Muscle of arm (tissue), 12 donors: ENCODE data around the gene LGALS7. TPM values are rescaled to one million over a fixed set of nuclear protein-coding genes. Genes with fewer than 3 reads are reported as not detected.

Source experiments
- DNase-seq: peaks from one replicate; pipeline ENCODE4 v3.0.0-alpha.2; 2013
- polyA plus RNA-seq, 12 donors: library from polyadenylated mRNA; unstranded; fragments of 120-200 nt; gene quantifications; one replicate each; pipeline ENCODE4 v1.2.1, GENCODE V29; 2013; ENCODE audit not compliant: insufficient read length in 12 of 12

The LGALS7 gene
- polyA plus RNA-seq, 12 donors = 0.33 to 8.7 (median 1.0) TPM; not detected in 4

DNA sequence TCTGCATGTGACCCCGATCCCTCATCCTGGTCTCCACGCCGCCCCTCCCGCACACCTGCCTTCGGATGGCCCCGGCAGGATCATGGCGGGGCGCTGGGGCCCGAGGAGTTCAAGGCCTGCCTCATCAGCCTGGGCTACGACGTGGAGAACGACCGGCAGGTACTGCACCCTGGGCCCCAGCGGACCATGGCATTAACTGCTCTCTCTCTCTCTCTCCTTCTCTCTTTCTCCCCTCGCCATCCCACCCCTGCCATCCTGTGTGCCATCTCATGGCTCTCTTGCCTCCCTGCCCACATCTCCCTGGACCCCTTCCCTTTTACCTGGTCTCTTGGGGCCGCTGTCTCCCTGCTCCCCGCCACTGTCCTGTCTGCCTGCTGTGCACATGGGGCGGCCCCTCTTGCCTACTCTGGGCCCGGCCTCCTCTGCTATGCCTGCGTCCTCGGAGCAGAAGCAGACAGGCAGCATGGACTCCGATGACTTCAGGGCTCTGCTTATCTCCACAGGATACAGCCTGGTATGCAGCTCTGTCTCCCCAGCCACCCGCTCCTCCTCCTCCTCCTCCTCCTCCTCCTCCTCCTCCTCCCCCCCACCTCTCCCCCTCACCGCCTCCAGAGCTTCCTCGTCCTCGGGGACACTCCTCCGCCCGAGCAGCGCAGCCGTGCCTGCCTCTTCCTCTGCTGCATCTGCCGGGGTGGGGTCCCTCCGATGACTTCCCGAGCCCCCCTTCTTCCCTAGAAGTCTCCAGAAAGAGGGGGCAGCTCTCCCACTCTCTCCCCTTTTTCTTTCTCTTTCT, 45.3 kb downstream of the LGALS7 start:
- DNase-seq = no peak

DNA sequence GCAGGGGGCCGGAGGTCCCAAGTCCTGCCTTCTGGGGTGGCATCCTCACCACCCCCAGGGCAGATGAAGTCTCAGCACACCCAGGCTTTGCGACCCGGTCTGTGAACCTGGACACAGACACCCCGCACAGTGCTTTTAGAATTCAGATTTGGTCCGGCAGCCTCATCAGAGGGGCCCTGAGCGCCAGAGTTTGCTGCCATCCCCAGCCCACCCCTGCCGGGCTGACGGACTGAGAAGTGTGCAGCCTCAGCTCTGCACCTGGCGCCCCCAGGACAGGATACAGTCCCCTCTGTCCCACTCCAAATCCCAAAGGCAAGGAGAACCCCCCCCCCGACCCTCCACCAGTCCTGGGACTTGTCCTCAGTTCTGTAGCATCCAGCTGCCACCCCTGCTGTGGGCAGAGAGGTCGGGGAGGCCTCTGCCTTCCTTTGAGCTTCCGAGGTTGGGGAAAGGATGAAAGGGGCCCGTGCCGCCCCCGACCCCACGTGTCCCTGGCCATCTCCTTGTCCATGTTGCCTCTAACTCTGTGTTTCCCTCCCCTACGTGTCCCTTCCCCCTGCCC, 45.9 kb downstream of the LGALS7 start:
- DNase-seq = no peak

DNA sequence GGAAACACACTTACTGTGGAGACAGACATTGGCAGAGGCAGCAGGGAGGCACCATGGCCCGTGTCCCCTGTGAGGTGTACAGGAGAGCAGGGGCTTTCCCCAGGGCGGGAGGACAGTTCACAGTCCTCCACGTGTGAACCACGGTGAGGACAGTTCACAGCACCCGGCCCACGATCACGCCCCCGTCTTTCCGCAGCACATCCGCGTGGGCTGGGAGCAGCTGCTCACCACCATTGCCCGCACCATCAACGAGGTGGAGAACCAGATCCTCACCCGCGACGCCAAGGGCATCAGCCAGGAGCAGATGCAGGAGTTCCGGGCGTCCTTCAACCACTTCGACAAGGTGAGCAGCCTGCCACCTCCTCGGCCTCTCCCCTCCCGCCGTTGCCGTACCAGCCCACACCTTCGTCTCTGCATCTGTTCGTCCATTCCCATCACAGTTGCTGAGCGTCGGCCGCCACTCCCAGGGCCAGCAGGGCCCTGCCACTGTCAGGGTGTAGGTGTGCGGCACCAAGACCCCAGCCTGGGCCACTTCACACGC, 46.5 kb downstream of the LGALS7 start:
- DNase-seq = no peak

DNA sequence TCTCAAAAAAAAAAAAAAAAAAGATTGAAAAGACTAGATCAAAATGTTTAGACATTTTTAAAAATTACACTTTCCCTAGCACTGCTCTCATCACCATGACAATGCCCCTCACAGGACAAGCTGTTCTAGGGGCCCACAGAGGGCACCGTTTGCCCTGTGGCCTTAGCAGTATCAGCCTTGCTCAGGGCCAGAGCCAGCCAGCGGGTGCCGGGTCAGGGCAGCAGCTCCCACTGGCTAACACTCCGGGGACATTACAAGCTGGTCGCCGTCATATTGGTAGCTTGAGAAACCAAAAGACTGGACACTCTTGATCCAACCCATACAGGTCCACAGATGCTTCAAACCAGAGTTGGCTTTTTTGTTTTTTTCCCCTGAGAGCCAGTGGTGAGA, 47.0 kb downstream of the LGALS7 start:
- no peak for DNase-seq

GRCh38 chr19:38725469-38726283, 47.6 kb downstream of the LGALS7 start:
- DNase-seq = no peak

DNA sequence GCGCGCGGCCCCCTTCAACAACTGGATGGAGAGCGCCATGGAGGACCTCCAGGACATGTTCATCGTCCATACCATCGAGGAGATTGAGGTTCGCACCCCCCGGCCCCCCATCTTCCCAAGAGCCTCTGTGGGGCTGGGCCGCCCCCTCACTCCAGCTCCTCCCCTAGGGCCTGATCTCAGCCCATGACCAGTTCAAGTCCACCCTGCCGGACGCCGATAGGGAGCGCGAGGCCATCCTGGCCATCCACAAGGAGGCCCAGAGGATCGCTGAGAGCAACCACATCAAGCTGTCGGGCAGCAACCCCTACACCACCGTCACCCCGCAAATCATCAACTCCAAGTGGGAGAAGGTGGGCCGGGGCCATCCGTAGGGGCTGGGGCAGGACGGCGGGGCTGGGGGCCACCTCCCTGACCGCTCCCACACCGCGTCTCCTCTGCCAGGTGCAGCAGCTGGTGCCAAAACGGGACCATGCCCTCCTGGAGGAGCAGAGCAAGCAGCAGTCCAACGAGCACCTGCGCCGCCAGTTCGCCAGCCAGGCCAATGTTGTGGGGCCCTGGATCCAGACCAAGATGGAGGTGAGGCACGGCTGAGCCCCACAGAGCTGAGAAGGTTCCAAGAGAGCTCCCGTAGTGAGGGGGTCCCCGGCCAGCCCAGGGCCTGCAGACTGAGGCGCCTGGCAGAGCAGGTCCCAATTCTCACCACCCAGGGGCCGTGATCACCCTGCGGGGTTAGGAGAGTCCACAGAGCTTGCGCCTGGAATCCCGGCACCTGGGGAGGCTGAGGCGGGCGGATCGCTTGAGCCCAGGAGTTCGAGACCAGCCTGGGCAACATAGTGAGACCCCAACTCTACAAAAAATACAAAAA, 49.1 kb downstream of the LGALS7 start:
- no peak for DNase-seq

- no peak for DNase-seq
These were observed 49.7 kb downstream of the LGALS7 start for GRCh38 chr19:38723606-38723965.

- no peak for DNase-seq
These were observed 50.2 kb downstream of the LGALS7 start for GRCh38 chr19:38722947-38723605.

- peak; percentile 55 for DNase-seq
These were observed 51.1 kb downstream of the LGALS7 start for GRCh38 chr19:38721979-38722773.

- DNase-seq = no peak
These were observed 51.8 kb downstream of the LGALS7 start for GRCh38 chr19:38721496-38721895.

Other genes starting within 250 kb of the LGALS7 start
- gene MAP4K1, start 155.6 kb downstream of the LGALS7 start, polyA plus RNA-seq = 10 to 100 TPM in 5 of 12 donors, 1 to 10 TPM in 5, not detected in 2; 1.8 to 17.8 (median 10.3) TPM
- gene EIF3K, start 154.3 kb downstream of the LGALS7 start, polyA plus RNA-seq = 100 to 1,000 TPM; 195 to 996 (median 338) TPM
- gene ACTN4, start 125.9 kb downstream of the LGALS7 start, polyA plus RNA-seq = 100 to 1,000 TPM; 116 to 322 (median 196) TPM
- gene CAPN12, start 29.0 kb downstream of the LGALS7 start, polyA plus RNA-seq = 1 to 10 TPM in 6 of 12 donors, under 1 TPM in 4, not detected in 2; 0.64 to 5.1 (median 1.3) TPM
- gene LGALS7B, start 15.7 kb upstream of the LGALS7 start, polyA plus RNA-seq = 100 to 1,000 TPM in 1 of 12 donors, 10 to 100 TPM in 2, 1 to 10 TPM in 2, under 1 TPM in 1, not detected in 6; 0.93 to 126 (median 7.2) TPM
- gene LGALS4, start 39.4 kb upstream of the LGALS7 start, polyA plus RNA-seq = 100 to 1,000 TPM in 1 of 12 donors, 1 to 10 TPM in 4, under 1 TPM in 6, not detected in 1; 0.50 to 236 (median 0.88) TPM
- gene ECH1, start 58.3 kb upstream of the LGALS7 start, polyA plus RNA-seq = 100 to 1,000 TPM in 7 of 12 donors, 10 to 100 TPM in 4, not detected in 1; 86.5 to 129 (median 102) TPM
- gene HNRNPL, start 76.5 kb upstream of the LGALS7 start, polyA plus RNA-seq = over 10,000 TPM in 1 of 12 donors, 100 to 1,000 TPM in 11; 251 to 16,091 (median 284) TPM
- 10 to 100 TPM in 3 of 12 donors, 1 to 10 TPM in 8, not detected in 1; 6.4 to 17.9 (median 9.0) TPM for gene RINL, start 104.8 kb upstream of the LGALS7 start, polyA plus RNA-seq
- 100 to 1,000 TPM in 7 of 12 donors, 10 to 100 TPM in 4, not detected in 1; 74.8 to 135 (median 104) TPM for gene SIRT2, start 126.1 kb upstream of the LGALS7 start, polyA plus RNA-seq
- gene NFKBIB, start 126.5 kb upstream of the LGALS7 start, polyA plus RNA-seq = 10 to 100 TPM in 3 of 12 donors, 1 to 10 TPM in 8, not detected in 1; 5.8 to 19.6 (median 7.2) TPM
- gene CCER2, start 138.7 kb upstream of the LGALS7 start, polyA plus RNA-seq = 10 to 100 TPM in 1 of 12 donors, 1 to 10 TPM in 10, not detected in 1; 2.7 to 14.5 (median 4.5) TPM
- 10 to 100 TPM in 11 of 12 donors, not detected in 1; 16.9 to 42.8 (median 26.5) TPM for gene SARS2, start 157.2 kb upstream of the LGALS7 start, polyA plus RNA-seq
- gene MRPS12, start 157.4 kb upstream of the LGALS7 start, polyA plus RNA-seq = 10 to 100 TPM in 11 of 12 donors, not detected in 1; 13.6 to 26.5 (median 14.8) TPM
- 10 to 100 TPM in 11 of 12 donors, not detected in 1; 22.6 to 33.6 (median 28.0) TPM for gene FBXO17, start 202.2 kb upstream of the LGALS7 start, polyA plus RNA-seq